Left ventricle myocardium superior (tissue), 1 donor: Measurements from ENCODE around the gene IL17D. TPM values are rescaled to one million over a fixed set of nuclear protein-coding genes. Genes with fewer than 3 reads are reported as not detected.

Source experiments
- ATAC-seq: fragments of 200-7000 bp; cut with Tn5 transposase; one replicate; pipeline ENCODE4 v1.9.1; 2020; ENCODE audit warnings: mild to moderate bottlenecking, moderate library complexity
- DNase-seq: peaks from one replicate; pipeline ENCODE4 v3.0.0-alpha.2; 2020
- intact Hi-C: fragments of 100-400 bp; cut with micrococcal nuclease; formaldehyde crosslinking; loops from one replicate; pipeline ENCODE4 v1.11.0; 2022
- total RNA-seq: library from RNA; stranded (reverse); fragmentation: NEBNext Ultra II Directional; extraction: Animal tissue kit (Norgen Biotek cat#: 25700); gene quantifications from one replicate; pipeline ENCODE4 v1.2.1, GENCODE V29; 2021
- donor health status: DM: no; HTN: yes; CAD: no; lungs with severe emphysema.

Gene IL17D
- total RNA-seq, 1 donor from 2014 or later = 0.55 TPM

- no peak for DNase-seq
- intact Hi-C loops = no loop called here
- ATAC-seq = no peak
These were observed 57.4 kb downstream of the IL17D start for GRCh38 chr13:20760872-20761271.

DNA sequence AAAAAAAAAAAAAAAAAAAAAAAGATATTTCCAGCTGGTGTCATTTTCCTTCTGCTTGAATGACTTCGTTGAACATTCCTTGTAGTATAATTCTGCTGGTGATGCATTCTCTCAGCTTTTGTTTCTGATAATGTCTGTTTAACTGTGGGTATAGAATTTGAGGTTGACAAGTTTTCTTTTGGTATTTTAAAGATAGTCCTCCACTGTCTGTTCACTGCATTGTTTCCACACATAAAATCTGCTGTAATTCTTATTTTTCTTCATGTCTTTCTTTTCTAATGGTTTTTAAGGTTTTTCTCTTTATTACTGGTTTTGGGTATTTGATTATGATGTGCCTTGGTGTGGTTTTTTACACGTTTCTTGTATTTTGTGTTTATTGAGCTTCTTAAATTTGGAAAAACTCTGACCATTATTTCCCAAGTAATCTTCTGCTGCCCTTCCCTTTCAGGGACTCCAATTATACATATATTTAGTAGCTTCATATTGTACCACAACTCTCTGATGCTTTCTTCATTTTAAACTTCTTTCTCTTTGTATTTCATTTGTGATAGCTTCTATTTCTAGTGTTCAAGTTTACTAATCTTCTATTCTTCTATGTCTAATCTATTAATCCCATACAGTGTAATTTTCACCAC, 63.9 kb downstream of the IL17D start:
- DNase-seq = no peak
- intact Hi-C loops = no loop called here
- ATAC-seq = no peak

DNA sequence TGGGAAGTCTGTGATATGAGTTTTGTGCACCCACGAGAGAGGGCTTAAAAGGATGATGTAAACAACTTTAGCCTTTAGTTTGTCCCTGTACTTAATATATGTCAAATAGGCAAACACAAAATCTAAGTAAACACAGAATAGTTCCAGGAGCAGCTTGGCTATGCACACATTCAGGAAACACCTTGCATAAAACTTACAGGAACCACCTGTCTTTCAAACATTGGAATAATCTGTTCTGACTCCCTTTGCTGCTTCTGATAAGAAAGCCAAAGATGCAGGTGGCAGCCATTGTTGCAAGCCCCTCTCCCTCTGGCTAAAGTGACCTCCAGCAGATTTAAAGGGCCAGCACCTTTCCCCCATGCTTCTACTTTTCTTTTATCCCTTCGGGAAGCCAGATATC, 65.6 kb downstream of the IL17D start:
- intact Hi-C loops = no loop called here
- DNase-seq (no peak), ATAC-seq (no peak)

DNA sequence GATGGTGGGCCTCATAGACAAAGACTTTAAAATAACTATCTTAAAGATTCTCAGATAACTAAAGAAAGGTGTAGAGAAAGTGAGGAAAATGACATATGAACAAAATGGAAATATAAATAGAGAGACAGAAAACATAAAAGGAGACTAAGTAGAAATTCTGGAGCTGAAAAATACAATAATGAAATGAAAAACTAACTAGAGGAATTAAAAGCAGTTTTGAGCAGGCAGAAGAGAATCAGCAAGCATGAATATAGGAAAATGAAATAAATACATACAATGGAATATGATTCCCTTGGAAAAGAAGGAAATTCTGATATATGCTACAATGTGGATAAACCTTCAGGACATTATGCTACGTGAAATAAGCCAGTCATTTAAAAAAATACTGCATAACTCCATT, 66.3 kb downstream of the IL17D start:
- intact Hi-C loops = no loop called here
- DNase-seq = no peak
- ATAC-seq = no peak

Other genes with a start within 250 kb of the IL17D start
- gene CRYL1, start 177.8 kb upstream of the IL17D start, total RNA-seq = 19.5 TPM
- gene IFT88, start 136.5 kb upstream of the IL17D start, total RNA-seq = 5.8 TPM
- gene EEF1AKMT1, start 70.3 kb downstream of the IL17D start, total RNA-seq = 9.1 TPM
- gene XPO4, start 199.0 kb downstream of the IL17D start, total RNA-seq = 32.9 TPM